ELF-1 (cell line): ENCODE results near the gene NT5DC1.
"Not testable (repeated sequence)": the region's sequence is repeated elsewhere in the genome, so short reads cannot be mapped to it uniquely, and the experiment has no call there.

Source experiments
- DNase-seq: peaks from one replicate; pipeline ENCODE4 v3.0.0-alpha.2; 2016; ENCODE audit warnings: low read depth, low spot score

The NT5DC1 gene

GRCh38 chr6:116090251-116090650 lies 10.4 kb upstream of the NT5DC1 start:
- DNase-seq = no peak

- no peak for DNase-seq
Observed at GRCh38 chr6:116094041-116094440, 6.6 kb upstream of the NT5DC1 start.

GRCh38 chr6:116096048-116096759 lies 4.4 kb upstream of the NT5DC1 start:
- DNase-seq = not testable (repeated sequence)

GRCh38 chr6:116096979-116097816 lies 3.5 kb upstream of the NT5DC1 start:
- no peak for DNase-seq

GRCh38 chr6:116099036-116099435 lies 1.6 kb upstream of the NT5DC1 start:
- no peak for DNase-seq

- DNase-seq = no peak
Observed at GRCh38 chr6:116101302-116101718, 657 bp downstream of the NT5DC1 start.

- DNase-seq = no peak
Observed at GRCh38 chr6:116101790-116102189, 1.1 kb downstream of the NT5DC1 start.

- no peak for DNase-seq
Observed at GRCh38 chr6:116102873-116103272, 2.2 kb downstream of the NT5DC1 start.

- no peak for DNase-seq
Observed at GRCh38 chr6:116104636-116105035, 4.0 kb downstream of the NT5DC1 start.

GRCh38 chr6:116105247-116105646 lies 4.6 kb downstream of the NT5DC1 start:
- DNase-seq = no peak

- DNase-seq = no peak
Observed at GRCh38 chr6:116106146-116106545, 5.5 kb downstream of the NT5DC1 start.

- DNase-seq = no peak
Observed at GRCh38 chr6:116108836-116109235, 8.2 kb downstream of the NT5DC1 start.

- DNase-seq = peak; percentile 27
Observed at GRCh38 chr6:116111552-116112528, 11.2 kb downstream of the NT5DC1 start.

- no peak for DNase-seq
Observed at GRCh38 chr6:116113386-116113785, 12.7 kb downstream of the NT5DC1 start.

- DNase-seq = no peak
Observed at GRCh38 chr6:116115781-116116180, 15.1 kb downstream of the NT5DC1 start.

GRCh38 chr6:116118608-116119007 lies 18.0 kb downstream of the NT5DC1 start:
- DNase-seq = no peak

- no peak for DNase-seq
Observed at GRCh38 chr6:116120430-116120829, 19.8 kb downstream of the NT5DC1 start.

- DNase-seq = no peak
Observed at GRCh38 chr6:116126032-116126431, 25.4 kb downstream of the NT5DC1 start, which contains the start of gene COL10A1. Gene COL10A1 (minus strand): TSS chr6:116126132. CDS start chr6:116125492, 640 bp downstream.

GRCh38 chr6:116127771-116128493 lies 27.3 kb downstream of the NT5DC1 start:
- DNase-seq = no peak

- no peak for DNase-seq
Observed at GRCh38 chr6:116133453-116133852, 32.8 kb downstream of the NT5DC1 start.

GRCh38 chr6:116136373-116136772 lies 35.7 kb downstream of the NT5DC1 start:
- DNase-seq = no peak
